GM21526 (cell line): ENCODE measurements around the gene IFIH1.

Experiments
- ATAC-seq: cut with Tn5 transposase; IDR thresholded peaks from one replicate; pipeline ENCODE4 v1.9.1; 2021; ENCODE audit warnings: moderate library complexity; ENCODE audit not compliant: unreplicated experiment, low FRiP score

IFIH1 gene

DNA sequence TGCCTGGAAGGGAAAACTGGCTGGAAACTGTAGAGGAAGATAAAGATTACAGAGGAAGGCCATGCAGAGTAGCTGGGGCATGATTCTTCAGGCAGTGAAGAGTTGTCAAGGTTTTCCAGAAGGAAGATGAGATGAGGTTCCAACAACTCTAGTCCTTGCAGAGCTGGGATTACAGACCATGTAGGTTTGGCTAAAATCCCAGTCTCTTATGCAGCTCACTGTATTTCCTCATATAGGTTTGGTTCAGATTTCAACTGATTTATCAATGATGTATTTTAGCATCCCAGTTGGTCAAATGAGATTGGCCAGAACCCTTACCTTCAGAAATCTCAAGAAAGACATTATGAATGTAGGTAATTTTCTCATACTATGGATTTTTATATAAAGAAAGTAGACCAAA lies 91.6 kb downstream of the IFIH1 start:
- no peak for ATAC-seq

DNA sequence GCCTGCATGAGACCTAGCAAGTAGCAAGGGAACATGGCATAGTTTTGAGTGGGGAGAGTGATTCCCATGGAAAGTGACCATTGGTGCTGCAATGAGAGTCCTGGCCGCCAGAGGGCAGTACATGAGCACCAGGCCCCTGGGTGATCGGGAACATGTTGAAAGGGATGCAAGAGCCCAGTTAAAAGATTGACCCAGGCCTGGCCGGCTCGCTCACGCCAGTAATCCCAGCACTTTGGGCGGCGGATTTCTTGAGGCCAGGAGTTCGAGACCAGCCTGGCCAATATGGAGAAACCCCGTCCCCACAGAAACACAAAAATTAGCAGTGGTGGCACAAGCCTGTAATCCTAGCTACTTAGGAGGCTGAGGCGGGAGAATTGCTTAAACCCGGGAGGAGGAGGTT lies 97.4 kb downstream of the IFIH1 start:
- ATAC-seq = peak; percentile 91

DNA sequence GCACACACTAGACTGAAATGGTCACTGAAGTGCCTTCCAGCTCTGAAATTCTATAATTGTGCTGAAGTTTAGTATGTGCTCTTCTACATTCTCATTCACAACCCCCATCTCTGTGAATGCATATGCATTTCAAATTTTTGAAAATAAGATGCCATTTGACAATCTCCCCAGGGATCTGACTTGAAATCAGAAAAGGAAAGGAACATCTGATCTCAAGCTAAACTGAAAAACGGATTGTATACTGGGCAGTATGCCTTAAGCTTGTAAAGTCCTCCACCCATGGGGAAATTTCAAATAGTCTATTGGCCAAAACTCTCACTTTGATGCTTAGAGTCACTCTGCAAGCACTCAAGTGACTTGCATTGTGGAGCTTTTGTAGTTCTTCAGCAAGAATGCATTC lies 98.1 kb downstream of the IFIH1 start:
- no peak for ATAC-seq

DNA sequence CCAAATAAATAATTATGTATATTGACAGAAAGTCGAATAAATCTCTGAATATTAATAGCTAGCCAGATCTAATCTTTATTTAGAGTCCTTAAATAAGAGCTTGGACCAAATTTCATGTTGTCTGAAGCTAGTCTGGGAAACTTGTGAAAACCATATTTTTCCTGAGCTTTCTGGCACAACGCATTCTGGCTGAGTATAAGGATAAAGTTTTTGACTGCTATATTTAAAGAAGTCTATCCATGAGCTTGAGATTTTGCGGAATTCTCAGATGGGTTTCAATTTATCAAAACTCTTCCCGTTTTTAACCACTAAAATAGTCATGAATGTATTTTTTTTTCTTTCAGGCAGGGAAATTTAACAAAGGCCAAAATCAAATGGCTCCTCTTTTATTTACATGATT lies 99.1 kb downstream of the IFIH1 start:
- no peak for ATAC-seq

DNA sequence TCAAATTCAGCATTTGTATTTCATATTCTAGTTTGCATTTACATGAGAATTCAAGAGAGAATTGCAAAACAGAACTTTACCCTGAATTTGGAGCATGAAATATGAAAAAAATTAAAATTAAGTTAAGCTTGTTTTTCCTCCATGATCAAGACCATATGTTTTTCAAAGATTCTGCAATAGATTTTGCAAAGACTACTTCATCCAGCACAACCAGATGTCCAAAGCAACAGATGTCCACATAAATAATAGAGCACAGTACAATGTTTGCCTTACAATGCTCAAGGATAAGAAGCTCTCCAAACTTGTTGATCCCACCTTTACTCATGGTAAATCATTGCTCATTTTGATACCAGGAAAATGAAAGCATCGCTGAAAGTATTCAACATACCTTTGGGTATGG lies 100.9 kb downstream of the IFIH1 start:
- no peak for ATAC-seq
